H9 (cell line): ENCODE data around the gene NAT8. TPM values are rescaled to one million over a fixed set of nuclear protein-coding genes. Genes with fewer than 3 reads are reported as not detected.

Source experiments
- DNase-seq: peaks from one replicate; pipeline ENCODE4 v3.0.0-alpha.2; 2017
- H2AFZ ChIP-seq: one replicate; pipeline ENCODE4 v1.6.1; 2013; ENCODE audit warnings: mild to moderate bottlenecking, low read length, control low read depth, moderate library complexity
- H2AK5ac ChIP-seq: 2 replicates; pipeline ENCODE4 v1.6.1; 2013; ENCODE audit warnings: low read length, control low read depth, mixed read lengths; ENCODE audit not compliant: insufficient read length
- H2BK120ac ChIP-seq: one replicate; pipeline ENCODE4 v1.6.1; 2013; ENCODE audit warnings: low read depth, mild to moderate bottlenecking, low read length, control low read depth, inconsistent platforms; ENCODE audit not compliant: poor library complexity, severe bottlenecking
- H2BK12ac ChIP-seq: 2 replicates; pipeline ENCODE4 v1.6.1; 2013; ENCODE audit warnings: low read length, control low read depth, mixed read lengths, low read depth; ENCODE audit not compliant: insufficient read length
- H2BK15ac ChIP-seq: 2 replicates; pipeline ENCODE4 v1.6.1; 2013; ENCODE audit warnings: low read depth, low read length, control low read depth
- H2BK20ac ChIP-seq: one replicate; pipeline ENCODE4 v1.6.1; 2013; ENCODE audit warnings: low read depth, mild to moderate bottlenecking, low read length, control low read depth, inconsistent platforms; ENCODE audit not compliant: poor library complexity, severe bottlenecking
- H2BK5ac ChIP-seq: 2 replicates; pipeline ENCODE4 v1.6.1; 2013; ENCODE audit warnings: low read length, control low read depth, mixed read lengths; ENCODE audit not compliant: insufficient read length
- H3K14ac ChIP-seq: 2 replicates; pipeline ENCODE4 v1.6.1; 2013; ENCODE audit warnings: low read length, control low read depth; ENCODE audit not compliant: insufficient read depth
- H3K18ac ChIP-seq: 2 replicates; pipeline ENCODE4 v1.6.1; 2013; ENCODE audit warnings: low read depth, mild to moderate bottlenecking, mixed read lengths, low read length, control low read depth; ENCODE audit not compliant: insufficient read length
- H3K23ac ChIP-seq: 2 replicates; pipeline ENCODE4 v1.6.1; 2013; ENCODE audit warnings: low read length, control low read depth, mixed read lengths, low read depth; ENCODE audit not compliant: insufficient read length
- H3K23me2 ChIP-seq: 2 replicates; pipeline ENCODE4 v1.6.1; 2013; ENCODE audit warnings: low read depth, mild to moderate bottlenecking, mixed read lengths, low read length, control low read depth; ENCODE audit not compliant: insufficient read length, poor library complexity, severe bottlenecking
- H3K27ac ChIP-seq: 2 replicates; pipeline ENCODE4 v1.5.1; 2013; ENCODE audit warnings: low read length, control low read depth, mixed read lengths, low read depth; ENCODE audit not compliant: insufficient read length
- H3K27me3 ChIP-seq: 2 replicates; pipeline ENCODE4 v1.6.1; 2013; ENCODE audit warnings: low read length, control low read depth, inconsistent platforms; ENCODE audit not compliant: insufficient read depth
- H3K4ac ChIP-seq: 2 replicates; pipeline ENCODE4 v1.6.1; 2013; ENCODE audit warnings: low read depth, mild to moderate bottlenecking, control low read depth, inconsistent platforms, low read length, moderate library complexity
- H3K4me1 ChIP-seq: 2 replicates; pipeline ENCODE4 v1.6.1; 2013; ENCODE audit warnings: low read length, control low read depth, inconsistent platforms; ENCODE audit not compliant: insufficient read depth
- H3K4me2 ChIP-seq: 2 replicates; pipeline ENCODE4 v1.6.1; 2013; ENCODE audit warnings: low read length, control low read depth, mixed read lengths; ENCODE audit not compliant: insufficient read length, insufficient read depth
- H3K56ac ChIP-seq: 2 replicates; pipeline ENCODE4 v1.6.1; 2013; ENCODE audit warnings: low read depth, mild to moderate bottlenecking, mixed read lengths, low read length, control low read depth; ENCODE audit not compliant: insufficient read length
- H3K79me1 ChIP-seq: 2 replicates; pipeline ENCODE4 v1.6.1; 2013; ENCODE audit warnings: low read depth, mild to moderate bottlenecking, moderate library complexity, low read length, control low read depth, inconsistent platforms; ENCODE audit not compliant: insufficient read depth, poor library complexity, severe bottlenecking
- H3K79me2 ChIP-seq: 2 replicates; pipeline ENCODE4 v1.6.1; 2013; ENCODE audit warnings: low read length, control low read depth, inconsistent platforms; ENCODE audit not compliant: insufficient read depth
- H3K9ac ChIP-seq: 2 replicates; pipeline ENCODE4 v1.6.1; 2013; ENCODE audit warnings: low read length, control low read depth, mixed read lengths; ENCODE audit not compliant: insufficient read length; ENCODE audit errors: extremely low read depth
- H3K9me3 ChIP-seq: one replicate; pipeline ENCODE4 v1.6.1; 2013; ENCODE audit warnings: low read depth, low read length, inconsistent platforms; ENCODE audit not compliant: control insufficient read depth
- H3T11ph ChIP-seq: one replicate; pipeline ENCODE4 v1.6.1; 2013; ENCODE audit warnings: mild to moderate bottlenecking, low read length, control low read depth, inconsistent platforms
- H4K20me1 ChIP-seq: one replicate; pipeline ENCODE4 v1.6.1; 2013; ENCODE audit not compliant: control insufficient read depth, insufficient read length, insufficient read depth
- H4K5ac ChIP-seq: 2 replicates; pipeline ENCODE4 v1.6.1; 2013; ENCODE audit warnings: low read depth, mild to moderate bottlenecking, mixed read lengths, low read length, control low read depth; ENCODE audit not compliant: insufficient read length
- H4K8ac ChIP-seq: replicated peaks from 2 replicates; pipeline ENCODE4 v1.6.1; 2013; ENCODE audit warnings: low read length, control low read depth, mixed read lengths, low read depth; ENCODE audit not compliant: insufficient read length
- H4K91ac ChIP-seq: 2 replicates; pipeline ENCODE4 v1.6.1; 2013; ENCODE audit warnings: low read depth, mild to moderate bottlenecking, moderate library complexity, mixed read lengths, low read length, control low read depth; ENCODE audit not compliant: insufficient read length
- H3K27ac Mint-ChIP-seq, 3 experiments: 2 replicates in 2 of 3; 3 replicates in 1 of 3; pipeline ENCODE4 v1.8.0; 2020 to 2021; ENCODE audit warnings: mixed read lengths in 3 of 3, mild to moderate bottlenecking in 1 of 3, moderate library complexity in 1 of 3
- H3K27me3 Mint-ChIP-seq: 2 replicates; pipeline ENCODE4 v1.8.0; 2021; ENCODE audit warnings: low read depth, mild to moderate bottlenecking, moderate library complexity, mixed read lengths
- H3K36me3 Mint-ChIP-seq, 3 experiments: 2 replicates in 2 of 3; 3 replicates in 1 of 3; pipeline ENCODE4 v1.8.0; 2020 to 2021; ENCODE audit warnings: low read depth in 3 of 3, mixed read lengths in 3 of 3; ENCODE audit not compliant: insufficient read depth in 1 of 3
- H3K4me1 Mint-ChIP-seq, 2 experiments: 2 replicates each; pipeline ENCODE4 v1.8.0; 2020; ENCODE audit warnings: mixed read lengths in 2 of 2
- H3K4me3 Mint-ChIP-seq, 2 experiments: 2 replicates in 1 of 2; 3 replicates in 1 of 2; pipeline ENCODE4 v1.8.0; 2020 to 2021; ENCODE audit warnings: mild to moderate bottlenecking in 2 of 2, mixed read lengths in 2 of 2, moderate library complexity in 1 of 2
- H3K9me3 Mint-ChIP-seq, 2 experiments: 2 replicates in 1 of 2; 3 replicates in 1 of 2; pipeline ENCODE4 v1.8.0; 2020; ENCODE audit warnings: mild to moderate bottlenecking in 2 of 2, mixed read lengths in 2 of 2, moderate library complexity in 1 of 2
- WGBS: extraction: QIAGEN DNeasy Blood & Tissue Kit; methylation state at CpG from one replicate; pipeline ENCODE4 v1.1.7; 2013; ENCODE audit warnings: missing lambda C conversion rate, low lambda C conversion rate, mixed read lengths; ENCODE audit not compliant: insufficient read length; ENCODE audit errors: extremely low coverage; 5-methylcytosine and 5-hydroxymethylcytosine counted together
- long read RNA-seq: library from polyadenylated mRNA; unstranded; transcript quantifications from one replicate; pipeline ENCODE4 v2.0.0, GENCODE V29; 2020
- total RNA-seq: library from RNA; stranded (reverse); gene quantifications from 2 replicates; pipeline ENCODE4 v1.2.1, GENCODE V29; 2021
- TF ChIP-seq, protein P1 (sequence below): fragments of 200-600 bp; sonication (generic); conservative IDR thresholded peaks from 3 replicates; pipeline ENCODE4 v1.8.0; 2021; ENCODE audit warnings: antibody characterized with exemption, mild to moderate bottlenecking

NAT8 gene, protein sequence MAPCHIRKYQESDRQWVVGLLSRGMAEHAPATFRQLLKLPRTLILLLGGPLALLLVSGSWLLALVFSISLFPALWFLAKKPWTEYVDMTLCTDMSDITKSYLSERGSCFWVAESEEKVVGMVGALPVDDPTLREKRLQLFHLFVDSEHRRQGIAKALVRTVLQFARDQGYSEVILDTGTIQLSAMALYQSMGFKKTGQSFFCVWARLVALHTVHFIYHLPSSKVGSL
- total RNA-seq = not detected in 2 replicates
- long read RNA-seq = 0 reads

DNA sequence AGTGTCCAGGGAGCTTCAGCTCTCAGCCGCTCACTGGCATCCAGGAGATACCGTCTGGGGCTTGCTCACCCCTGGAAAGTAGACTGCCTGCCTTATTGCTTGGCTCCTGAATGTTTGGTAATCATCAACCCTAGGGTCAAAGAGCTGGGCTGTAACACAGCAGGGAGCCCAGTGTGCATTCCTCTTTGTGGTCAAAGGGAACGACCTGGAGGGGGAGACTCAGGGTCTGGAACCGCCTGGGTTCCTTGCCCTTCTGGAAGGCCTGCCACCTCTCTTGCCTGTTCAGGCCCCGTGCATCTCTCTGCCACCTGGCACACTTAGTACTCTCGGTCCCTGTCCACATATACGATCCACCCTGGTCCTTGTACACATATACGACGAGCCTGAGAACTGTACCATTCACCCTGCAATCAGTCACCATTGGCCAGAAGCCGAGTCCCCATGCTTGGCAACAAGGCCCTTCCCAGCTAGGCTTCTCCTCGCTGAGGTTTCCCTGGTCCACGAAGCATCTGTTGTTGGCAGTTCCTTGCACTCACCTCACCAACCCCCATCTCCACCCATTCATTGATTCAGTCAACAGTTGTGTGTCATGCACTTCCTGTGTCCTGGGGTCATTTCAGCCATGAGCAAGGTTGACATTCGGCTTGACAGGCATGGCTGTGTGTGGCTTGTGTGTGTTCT lies at the start of gene NAT8:
Gene NAT8 (minus strand): TSS at position 85 of the 681 bp plus-strand sequence. CDS start 794 bp downstream, outside the sequence.
- H2BK120ac ChIP-seq = no peak within 1 kb of the TSS
- H2BK20ac ChIP-seq = no peak within 1 kb of the TSS
- no peak within 1 kb of the TSS for H2BK5ac ChIP-seq
- H3K27me3 Mint-ChIP-seq = peaks cover 51% of the 10 kb centered on the region
- no peak within 1 kb of the TSS for H2BK12ac ChIP-seq
- H3K4ac ChIP-seq = no peak within 1 kb of the TSS
- H3K27ac ChIP-seq = no peak within 1 kb of the TSS
- H3K14ac ChIP-seq = no peak within 1 kb of the TSS
- H3K79me2 ChIP-seq = no peaks in the 10 kb centered on the region
- no peak for DNase-seq
- H3K18ac ChIP-seq = no peak within 1 kb of the TSS
- H3K27me3 ChIP-seq = no peaks in the 10 kb centered on the region
- no peak within 1 kb of the TSS for H3T11ph ChIP-seq
- TF ChIP-seq, protein P1, sequence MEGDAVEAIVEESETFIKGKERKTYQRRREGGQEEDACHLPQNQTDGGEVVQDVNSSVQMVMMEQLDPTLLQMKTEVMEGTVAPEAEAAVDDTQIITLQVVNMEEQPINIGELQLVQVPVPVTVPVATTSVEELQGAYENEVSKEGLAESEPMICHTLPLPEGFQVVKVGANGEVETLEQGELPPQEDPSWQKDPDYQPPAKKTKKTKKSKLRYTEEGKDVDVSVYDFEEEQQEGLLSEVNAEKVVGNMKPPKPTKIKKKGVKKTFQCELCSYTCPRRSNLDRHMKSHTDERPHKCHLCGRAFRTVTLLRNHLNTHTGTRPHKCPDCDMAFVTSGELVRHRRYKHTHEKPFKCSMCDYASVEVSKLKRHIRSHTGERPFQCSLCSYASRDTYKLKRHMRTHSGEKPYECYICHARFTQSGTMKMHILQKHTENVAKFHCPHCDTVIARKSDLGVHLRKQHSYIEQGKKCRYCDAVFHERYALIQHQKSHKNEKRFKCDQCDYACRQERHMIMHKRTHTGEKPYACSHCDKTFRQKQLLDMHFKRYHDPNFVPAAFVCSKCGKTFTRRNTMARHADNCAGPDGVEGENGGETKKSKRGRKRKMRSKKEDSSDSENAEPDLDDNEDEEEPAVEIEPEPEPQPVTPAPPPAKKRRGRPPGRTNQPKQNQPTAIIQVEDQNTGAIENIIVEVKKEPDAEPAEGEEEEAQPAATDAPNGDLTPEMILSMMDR = no peak
- no peaks in the 10 kb centered on the region for H3K79me1 ChIP-seq
- H4K20me1 ChIP-seq = no peaks in the 10 kb centered on the region
- H4K5ac ChIP-seq = no peak within 1 kb of the TSS
- no peak within 1 kb of the TSS for H3K27ac Mint-ChIP-seq
- H3K9ac ChIP-seq = no peak within 1 kb of the TSS
- peaks cover 25% of the 10 kb centered on the region for H3K9me3 ChIP-seq
- H2AK5ac ChIP-seq = no peak within 1 kb of the TSS
- no peaks in the 10 kb centered on the region for H3K4me1 ChIP-seq
- H3K4me2 ChIP-seq = no peak within 1 kb of the TSS
- no peak within 1 kb of the TSS for H4K8ac ChIP-seq
- H2AFZ ChIP-seq = no peak within 1 kb of the TSS
- no peak within 1 kb of the TSS for H2BK15ac ChIP-seq
- peaks cover 8 to 21% (median 13%) of the 10 kb centered on the region in 3 experiments for H3K36me3 Mint-ChIP-seq
- H3K23ac ChIP-seq = no peak within 1 kb of the TSS
- no peaks in the 10 kb centered on the region for H3K23me2 ChIP-seq
- WGBS = no CpG with 5 or more reads among the region's 13 CpGs
- no peak within 1 kb of the TSS for H4K91ac ChIP-seq
- H3K9me3 Mint-ChIP-seq = peaks cover 36 to 50% of the 10 kb centered on the region in 2 experiments
- no peak within 1 kb of the TSS for H3K56ac ChIP-seq
- H3K4me1 Mint-ChIP-seq = peaks cover 0 to 2% of the 10 kb centered on the region in 2 experiments; a peak in 1 of 4 replicates
- no peak within 1 kb of the TSS for H3K4me3 Mint-ChIP-seq
